Stomach (tissue), 4 donors: ENCODE measurements around the gene OR51B6.

Experiments used
- CTCF ChIP-seq, 7 experiments: fragments of 450-650 bp in 4 of 7; fragments of 200-600 bp in 3 of 7; sonication (generic) in 3 of 7; IDR thresholded peaks; one replicate each; pipeline ENCODE4 v1.5.1; 2016 to 2019; ENCODE audit warnings: antibody characterized with exemption in 7 of 7, control low read depth in 2 of 7, mild to moderate bottlenecking in 1 of 7
- POLR2A ChIP-seq, 4 donors: fragments of 450-650 bp; IDR thresholded peaks; one replicate each; pipeline ENCODE4 v1.6.1; 2016; ENCODE audit warnings: antibody characterized with exemption in 4 of 4, control low read depth in 2 of 4, mild to moderate bottlenecking in 1 of 4, moderate library complexity in 1 of 4
- POLR2AphosphoS5 ChIP-seq, 3 donors: sonication (generic); formaldehyde crosslinking; IDR thresholded peaks; one replicate each; pipeline ENCODE4 v1.6.1; 2016; ENCODE audit warnings: antibody characterized with exemption in 3 of 3

GRCh38 chr11:5339771-5340322 lies 11.5 kb upstream of the OR51B6 start:
- no peak for TF ChIP-seq POLR2A (IDR thresholded peaks at IDR 0.05)
- no peak for TF ChIP-seq CTCF (IDR thresholded peaks at IDR 0.05)
- TF ChIP-seq POLR2AphosphoS5 (IDR thresholded peaks at IDR 0.05), result no peak
